Sigmoid colon (tissue), 7 donors: ENCODE results near the gene GAPDHS. TPM values are rescaled to one million over a fixed set of nuclear protein-coding genes. Genes with fewer than 3 reads are reported as not detected.

Experiments
- DNase-seq: peaks from one replicate; pipeline ENCODE4 v3.0.0-alpha.2; 2019
- H3K27ac ChIP-seq, 4 donors: fragments of 200-600 bp; sonication (generic); one replicate each; pipeline ENCODE4 v1.5.1; 2016 to 2019; ENCODE audit warnings: mild to moderate bottlenecking in 1 of 4
- H3K27me3 ChIP-seq, 3 donors: fragments of 200-600 bp; sonication (generic); one replicate each; pipeline ENCODE4 v1.5.1; 2019; ENCODE audit warnings: mild to moderate bottlenecking in 1 of 3
- H3K36me3 ChIP-seq, 4 donors: fragments of 200-600 bp; sonication (generic); one replicate each; pipeline ENCODE4 v1.5.1; 2016 to 2019
- H3K4me1 ChIP-seq, 4 donors: fragments of 200-600 bp; sonication (generic); one replicate each; pipeline ENCODE4 v1.5.1; 2017 to 2019
- H3K4me3 ChIP-seq, 4 donors: fragments of 200-600 bp; sonication (generic); one replicate each; pipeline ENCODE4 v1.5.1; 2017 to 2019; ENCODE audit warnings: mild to moderate bottlenecking in 2 of 4, moderate library complexity in 1 of 4
- H3K9me3 ChIP-seq, 4 donors: fragments of 200-600 bp in 3 of 4; sonication (generic) in 3 of 4; one replicate each; pipeline versions ENCODE4 v1.5.1 to v1.6.1; 2013 to 2019
- CTCF ChIP-seq, 4 experiments: fragments of 450-650 bp in 3 of 4; fragments of 200-600 bp in 1 of 4; IDR thresholded peaks; one replicate each; pipeline ENCODE4 v1.5.1; 2016 to 2019; ENCODE audit warnings: antibody characterized with exemption in 4 of 4, mild to moderate bottlenecking in 3 of 4, moderate library complexity in 2 of 4
- EP300 ChIP-seq, 4 donors: sonication (generic); formaldehyde crosslinking; IDR thresholded peaks; one replicate each; pipeline ENCODE4 v1.6.1; 2017; ENCODE audit warnings: antibody characterized with exemption in 4 of 4
- POLR2A ChIP-seq, 2 donors: fragments of 450-650 bp; IDR thresholded peaks; one replicate each; pipeline ENCODE4 v1.6.1; 2016; ENCODE audit warnings: antibody characterized with exemption in 2 of 2, mild to moderate bottlenecking in 2 of 2, moderate library complexity in 2 of 2
- POLR2AphosphoS5 ChIP-seq, 4 donors: sonication (generic); formaldehyde crosslinking; IDR thresholded peaks; one replicate each; pipeline ENCODE4 v1.6.1; 2017; ENCODE audit warnings: antibody characterized with exemption in 4 of 4
- WGBS, 2 donors: extraction: QIAGEN DNeasy Blood & Tissue Kit; methylation state at CpG; one replicate each; pipeline ENCODE4 v1.1.7; 2013; 5-methylcytosine and 5-hydroxymethylcytosine counted together
- intact Hi-C: fragments of 100-400 bp; cut with DNase I; formaldehyde crosslinking; loops from one replicate; pipeline ENCODE4 v1.15.1; 2023
- polyA plus RNA-seq, 3 donors: library from polyadenylated mRNA; stranded (reverse); fragments of 200-250 nt; gene quantifications; one replicate each; pipeline ENCODE4 v1.2.3, GENCODE V29; 2013
- total RNA-seq, 4 donors: library from RNA; depleted of rRNA; stranded (reverse); fragments of >200 nt; gene quantifications; one replicate each; pipeline ENCODE4 v1.1.0, GENCODE V29; 2016
- donor health status: healthy with polysubstance abuse.
- donor health status: Bipolar disorder and iron deficiency.
- donor health status: healthy.

GAPDHS gene
- total and polyA plus RNA-seq, 7 donors = not detected

GRCh38 chr19:35549174-35549788, 16.0 kb downstream of the GAPDHS start:
- peaks cover 0 to 25% (median 24%) of the 10 kb centered on the region in 4 donors for H3K4me1 ChIP-seq
- DNase-seq = no peak
- no peak overlapping the region for H3K27ac ChIP-seq
- intact Hi-C loops = loop anchor here (5.0 kb wide), 3 partner anchors 63 to 98 kb away; partner anchors contain the start of genes COX6B1, HAUS5 and RBM42
- no peak overlapping the region for H3K4me3 ChIP-seq
- H3K27me3 ChIP-seq = no peaks in the 10 kb centered on the region
- TF ChIP-seq POLR2AphosphoS5 (IDR thresholded peaks at IDR 0.05) (no peak), CTCF (IDR thresholded peaks at IDR 0.05) (peak; percentile 25 to 83 (median 66))
- no peaks in the 10 kb centered on the region for H3K9me3 ChIP-seq
- peaks cover 0 to 16% (median 0%) of the 10 kb centered on the region in 4 donors for H3K36me3 ChIP-seq
- WGBS, 2 donors = 19 to 23% methylated on average over 6 of the region's 6 CpGs

- intact Hi-C loops = loop anchor here (5.0 kb wide), 3 partner anchors 62 to 97 kb away; partner anchors contain the start of genes COX6B1, HAUS5 and RBM42
- no peaks in the 10 kb centered on the region for H3K9me3 ChIP-seq
- TF ChIP-seq CTCF (IDR thresholded peaks at IDR 0.05) (no peak), POLR2AphosphoS5 (IDR thresholded peaks at IDR 0.05) (no peak), EP300 (IDR thresholded peaks at IDR 0.05) (no peak), POLR2A (IDR thresholded peaks at IDR 0.05) (no peak)
- no peak overlapping the region for H3K4me3 ChIP-seq
- H3K27ac ChIP-seq = no peak overlapping the region
- peaks cover 0 to 16% (median 0%) of the 10 kb centered on the region in 4 donors for H3K36me3 ChIP-seq
- no peaks in the 10 kb centered on the region for H3K27me3 ChIP-seq
- DNase-seq = no peak
- H3K4me1 ChIP-seq = peaks cover 0 to 18% (median 17%) of the 10 kb centered on the region in 4 donors
- 90 to 91% methylated on average over 15 of the region's 15 CpGs for WGBS, 2 donors
Observed at GRCh38 chr19:35549879-35550523, 16.7 kb downstream of the GAPDHS start.

GRCh38 chr19:35551091-35551810, 18.0 kb downstream of the GAPDHS start:
- 90 to 92% methylated on average over 21 of the region's 21 CpGs for WGBS, 2 donors
- Histone ChIP-seq H3K9me3 (no peaks in the 10 kb centered on the region), H3K4me1 (peaks cover 0 to 12% (median 12%) of the 10 kb centered on the region in 4 donors), H3K36me3 (peaks cover 0 to 16% (median 0%) of the 10 kb centered on the region in 4 donors), H3K27ac (no peak overlapping the region), H3K27me3 (no peaks in the 10 kb centered on the region), H3K4me3 (no peak overlapping the region)
- no peak for DNase-seq
- intact Hi-C loops = no loop called here
- TF ChIP-seq CTCF (IDR thresholded peaks at IDR 0.05) (no peak), POLR2AphosphoS5 (IDR thresholded peaks at IDR 0.05) (no peak), POLR2A (IDR thresholded peaks at IDR 0.05) (no peak), EP300 (IDR thresholded peaks at IDR 0.05) (no peak)

GRCh38 chr19:35552534-35553384, 19.5 kb downstream of the GAPDHS start:
- no peak overlapping the region for H3K27ac ChIP-seq
- WGBS, 2 donors = 65 to 76% methylated on average over 13 of the region's 13 CpGs
- intact Hi-C loops = no loop called here

More at GRCh38 chr19:35552534-35553384, 19.5 kb downstream of the GAPDHS start:
- Histone ChIP-seq H3K4me1 (peaks cover 0 to 4% (median 3%) of the 10 kb centered on the region in 4 donors), H3K9me3 (no peaks in the 10 kb centered on the region), H3K27me3 (peaks cover 0 to 9% (median 4%) of the 10 kb centered on the region in 3 donors), H3K4me3 (no peak overlapping the region), H3K36me3 (peaks cover 0 to 5% (median 0%) of the 10 kb centered on the region in 4 donors)
- DNase-seq = no peak
- TF ChIP-seq EP300 (IDR thresholded peaks at IDR 0.05) (no peak), POLR2A (IDR thresholded peaks at IDR 0.05) (no peak), POLR2AphosphoS5 (IDR thresholded peaks at IDR 0.05) (no peak), CTCF (IDR thresholded peaks at IDR 0.05) (no peak)
